NCI-H446 treated with DMSO at 0.1 percent for 48 hours (cell line): ENCODE results near the gene TMEM45A.
"Not testable (repeated sequence)": the region's sequence is repeated elsewhere in the genome, so short reads cannot be mapped to it uniquely, and the experiment has no call there.

Experiments used
- DNase-seq: peaks from one replicate; lab custom pipeline; 2025; lab: John Stamatoyannopoulos, UW

The TMEM45A gene

DNA sequence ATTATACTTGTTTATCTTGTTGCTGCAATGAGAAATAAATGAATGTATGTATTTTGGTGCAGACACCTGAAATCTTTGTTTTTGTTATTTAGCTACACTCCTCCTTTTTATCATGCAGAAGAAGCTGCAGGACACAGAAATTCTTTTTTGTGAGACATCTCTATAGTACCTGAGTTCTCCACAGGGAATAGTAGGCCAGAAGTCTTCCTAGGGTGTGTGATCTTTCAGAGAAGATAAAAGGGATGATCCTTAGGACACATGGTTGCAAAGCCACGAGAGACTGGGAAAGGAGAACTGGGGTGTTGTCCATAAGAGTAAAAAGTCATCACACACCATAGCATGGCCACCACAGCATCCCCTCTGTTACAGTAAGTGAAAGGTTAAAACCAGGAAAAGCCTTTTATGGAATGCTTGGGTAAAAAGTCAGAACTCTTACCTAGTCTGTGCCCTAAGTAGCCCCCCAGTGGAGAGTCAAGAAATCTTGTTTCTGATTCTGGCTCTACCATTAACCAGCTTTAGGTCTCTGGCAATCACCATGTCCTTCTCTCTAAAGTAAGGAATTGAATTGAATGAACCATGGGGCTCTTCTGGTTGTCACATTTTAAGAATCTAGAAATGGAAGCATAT lies 85.1 kb downstream of the TMEM45A start:
- no peak for DNase-seq

DNA sequence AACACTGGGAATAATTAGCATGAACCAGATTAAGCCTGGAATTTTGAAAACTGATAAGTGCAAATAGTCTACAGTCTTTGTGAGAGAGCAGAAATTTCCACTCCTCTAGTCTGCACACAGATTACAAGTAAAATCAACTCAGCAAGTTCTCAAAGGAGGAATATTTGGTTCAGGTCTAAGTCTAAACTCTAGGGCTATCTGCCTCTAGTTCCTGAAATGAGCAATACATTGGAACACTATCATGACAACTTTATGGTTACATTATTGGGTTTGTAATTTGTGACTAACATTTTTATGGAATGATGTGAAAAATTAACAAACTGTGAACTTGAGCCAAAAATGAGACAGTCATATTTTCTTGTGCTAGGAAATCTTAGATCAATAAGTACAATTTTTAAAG lies 86.2 kb downstream of the TMEM45A start:
- DNase-seq: no peak

DNA sequence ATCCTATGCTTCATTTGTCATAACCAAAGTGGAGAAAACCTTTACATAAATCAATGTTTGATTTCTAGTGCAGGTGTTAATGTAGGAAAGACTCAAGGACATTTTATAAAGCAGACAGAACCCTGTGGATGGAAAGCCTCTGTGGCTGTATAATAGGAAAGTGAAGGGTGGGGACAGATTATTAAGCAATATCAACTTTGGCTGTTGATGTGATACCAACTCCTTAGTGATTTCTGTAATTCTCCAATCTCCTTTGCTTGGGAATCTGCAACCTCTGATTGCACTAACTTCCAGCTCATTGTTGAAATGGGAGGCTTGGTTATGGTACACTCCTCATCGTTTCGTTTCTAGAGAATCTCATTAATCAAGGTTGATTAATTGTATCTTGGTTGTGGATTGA lies 87.7 kb downstream of the TMEM45A start:
- DNase-seq: no peak

DNA sequence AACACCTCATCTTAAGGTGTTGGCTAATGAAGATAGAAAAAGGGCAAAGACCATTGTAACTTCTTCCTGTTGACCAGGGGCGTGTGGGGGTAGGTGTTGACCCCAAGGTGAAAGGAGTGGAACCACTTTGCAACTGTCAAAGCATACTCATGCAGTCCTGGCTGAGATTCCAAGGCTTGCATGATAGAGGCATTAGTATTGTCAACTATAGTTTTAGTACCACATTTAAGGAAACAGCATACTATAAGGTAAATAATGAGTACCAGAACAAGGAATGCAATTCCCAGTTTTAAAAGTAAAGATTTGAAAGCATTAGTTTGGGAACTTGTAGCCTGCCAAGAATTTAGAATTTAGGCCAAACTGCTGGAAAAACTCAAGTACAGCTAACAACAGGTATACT lies 89.2 kb downstream of the TMEM45A start:
- no peak for DNase-seq

DNA sequence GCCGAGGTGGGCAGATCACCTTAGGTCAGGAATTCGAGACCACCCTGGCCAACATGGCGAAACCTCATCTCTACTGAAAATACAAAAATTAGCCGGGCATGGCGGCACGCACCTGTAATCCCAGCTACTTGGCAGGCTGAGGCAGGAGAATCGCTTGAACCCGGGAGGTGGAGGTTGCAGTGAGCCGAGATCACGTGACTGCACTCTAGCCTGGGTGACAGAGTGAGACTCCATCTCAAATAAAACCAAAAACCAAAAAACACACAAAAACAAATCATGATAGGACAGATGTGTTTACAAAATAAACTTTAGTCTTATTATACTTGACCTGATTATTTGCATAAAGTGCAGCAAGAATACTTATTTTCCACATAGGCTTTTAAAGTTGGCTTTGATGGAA lies 89.7 kb downstream of the TMEM45A start:
- DNase-seq: not testable (repeated sequence)

DNA sequence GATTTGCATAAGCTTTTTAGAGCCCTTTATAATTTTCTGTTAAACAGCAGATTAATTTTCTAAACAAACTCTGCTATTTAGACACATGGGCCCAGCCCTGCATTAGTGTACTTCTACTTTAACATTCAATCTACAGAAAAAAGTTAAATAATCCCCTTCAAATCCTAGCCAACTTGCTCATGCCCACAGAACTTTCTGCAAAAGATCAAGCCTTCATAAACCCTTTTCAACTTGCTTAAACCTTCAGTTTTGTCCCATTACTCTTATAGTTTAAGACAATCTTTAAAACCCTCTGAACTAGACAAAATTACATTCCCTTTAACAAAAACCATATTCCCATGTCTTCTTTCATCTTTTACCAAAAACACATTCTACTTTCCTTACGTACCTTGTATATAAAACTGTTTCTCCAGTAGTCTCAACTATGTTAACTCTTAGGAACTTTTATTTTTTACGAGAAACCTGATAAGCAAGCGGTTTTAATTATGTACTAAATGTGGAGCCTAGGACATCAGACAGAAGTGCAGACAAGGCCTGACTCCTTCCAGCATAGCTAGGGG lies 91.8 kb downstream of the TMEM45A start:
- no peak for DNase-seq

DNA sequence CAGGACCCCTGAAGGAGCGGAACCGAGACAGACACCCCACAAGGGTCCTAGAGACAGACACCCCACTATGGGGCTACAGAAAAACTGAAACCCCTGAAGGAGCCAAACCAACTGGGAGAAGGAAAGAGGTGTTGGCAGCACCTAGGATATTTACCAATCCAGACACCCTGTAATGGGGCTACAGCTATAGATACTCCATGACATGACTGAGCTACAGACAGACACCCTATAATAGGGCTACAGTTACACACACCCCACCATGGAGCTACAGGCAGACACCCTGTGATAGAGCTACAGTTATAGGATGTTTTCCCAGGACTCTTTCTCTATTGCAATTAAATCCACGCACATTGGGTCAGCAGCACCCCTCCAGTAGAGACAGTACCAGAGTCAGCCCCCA lies 94.4 kb downstream of the TMEM45A start:
- DNase-seq: no peak

DNA sequence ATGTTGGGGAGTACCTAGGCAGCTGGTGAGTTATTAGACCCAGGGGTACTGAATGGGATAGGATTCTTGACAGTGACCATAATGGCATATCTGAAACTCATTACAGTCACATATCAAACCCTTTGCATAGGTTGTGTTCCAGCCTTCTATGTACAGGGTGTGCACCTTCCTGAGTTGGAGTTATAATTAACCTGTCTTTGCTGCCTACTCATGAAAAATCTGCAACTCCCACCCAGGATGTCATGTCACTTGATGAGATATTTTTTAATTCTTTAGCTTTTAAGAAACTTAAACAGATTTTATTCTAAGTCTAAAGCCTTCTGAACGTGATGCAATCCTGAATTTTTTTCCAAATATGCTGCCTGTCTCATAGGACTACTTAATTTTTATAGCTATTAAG lies 95.8 kb downstream of the TMEM45A start:
- no peak for DNase-seq

DNA sequence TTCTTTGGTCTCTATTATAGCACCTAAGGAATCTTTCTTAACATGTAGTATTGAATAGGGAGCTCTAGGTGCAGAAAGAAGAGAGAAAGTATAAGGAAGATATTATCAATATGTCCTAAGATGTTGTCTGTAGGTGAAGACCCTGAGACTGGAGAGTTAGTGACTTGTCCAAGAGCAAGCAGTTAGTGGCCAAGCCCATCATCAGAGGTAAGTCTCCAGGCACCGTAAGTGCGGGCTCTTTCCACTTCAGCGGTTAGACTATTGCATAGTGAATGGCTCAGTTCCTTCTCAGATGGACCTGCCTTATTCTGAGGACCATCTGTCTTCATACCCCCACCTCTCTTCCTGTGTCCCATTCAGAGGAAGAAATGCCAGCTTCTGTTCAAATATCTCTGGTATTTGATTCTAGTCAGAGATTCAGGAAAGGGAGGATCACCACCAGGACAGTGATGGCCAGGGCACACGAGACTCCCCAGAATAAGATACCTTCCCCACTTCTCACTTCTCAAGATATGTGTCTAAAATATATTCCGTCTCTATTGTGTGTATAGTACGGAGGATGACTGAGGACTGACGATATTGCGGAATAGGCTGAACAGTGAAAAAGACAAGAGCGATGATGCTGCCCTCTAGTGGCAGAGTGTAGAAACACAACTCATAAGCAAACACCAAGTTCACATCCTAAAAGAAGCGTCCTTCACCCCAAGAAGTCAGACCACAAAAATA lies 97.9 kb downstream of the TMEM45A start:
- peak; percentile 8 for DNase-seq

DNA sequence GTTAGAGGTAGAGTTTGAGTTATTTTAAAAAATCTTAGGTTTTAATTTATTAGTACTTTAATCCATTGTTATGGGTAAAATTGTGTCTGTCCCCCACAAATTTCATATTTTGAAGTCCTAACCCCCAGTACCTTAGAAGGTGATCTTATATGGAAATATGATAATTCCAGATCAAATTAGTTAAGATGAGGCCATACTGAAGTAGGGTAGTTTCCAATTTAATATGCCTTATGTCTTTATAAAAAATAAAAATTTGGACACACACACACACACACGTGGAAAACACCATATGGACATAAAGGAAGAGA lies 98.4 kb downstream of the TMEM45A start:
- DNase-seq: no peak

DNA sequence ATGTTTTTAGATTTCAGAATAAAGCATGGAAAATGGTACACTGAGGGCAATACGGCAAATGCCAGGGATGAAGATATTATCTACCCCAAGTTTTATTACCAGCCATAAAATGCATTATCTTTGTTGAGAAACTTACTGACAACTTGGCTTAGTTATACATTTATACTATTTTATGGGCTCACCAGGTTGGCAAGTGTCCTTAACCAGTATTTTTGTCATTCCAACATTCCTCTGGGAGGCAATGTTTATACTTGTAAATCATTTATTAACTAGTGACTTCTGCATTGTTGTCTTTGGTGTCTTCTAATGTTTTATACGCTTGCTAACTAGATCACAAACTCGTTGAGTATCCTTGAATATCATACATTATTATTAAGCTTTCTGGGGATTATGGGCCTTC lies 99.0 kb downstream of the TMEM45A start:
- no peak for DNase-seq

DNA sequence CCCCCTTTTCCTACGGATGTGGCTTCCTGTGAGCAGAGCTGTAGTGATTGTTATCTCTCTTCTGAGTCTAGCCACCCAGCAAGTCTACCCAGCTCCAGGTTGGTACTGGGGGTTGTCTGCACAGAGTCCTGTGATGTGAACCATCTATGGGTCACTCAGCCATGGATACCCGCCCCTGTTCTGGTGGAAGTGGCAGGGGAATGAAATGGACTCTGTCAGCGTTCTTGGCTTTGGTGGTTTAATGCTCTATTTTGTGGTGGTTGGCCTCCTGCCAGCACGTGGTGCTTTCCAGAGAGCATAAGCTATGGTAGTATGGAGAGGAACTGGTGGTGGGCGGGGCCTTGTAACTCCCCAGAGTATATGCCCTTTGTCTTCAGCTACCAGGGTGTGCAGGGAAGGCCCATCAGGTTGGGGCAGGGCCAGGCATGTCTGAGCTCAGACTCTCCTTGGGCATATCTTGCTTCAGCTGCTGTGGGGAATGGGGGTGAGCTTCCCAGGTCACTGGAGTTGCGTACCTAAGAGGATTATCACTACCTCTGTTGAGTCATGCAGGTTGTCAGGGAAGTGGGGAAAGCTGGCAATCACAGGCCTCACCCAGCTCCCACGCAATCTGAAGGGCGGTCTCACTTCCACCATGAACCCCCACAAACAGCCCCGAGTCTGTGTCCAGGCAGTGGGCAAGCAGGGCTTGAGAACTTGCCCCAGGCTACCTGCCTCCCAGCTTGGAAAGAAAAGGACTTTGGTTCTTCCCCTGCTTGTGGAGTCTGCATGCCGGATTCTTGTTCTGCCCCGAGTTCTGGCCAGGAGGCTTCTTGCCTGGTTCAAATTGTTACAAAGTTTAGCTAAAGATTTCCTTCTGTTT lies 108.0 kb downstream of the TMEM45A start:
- no peak for DNase-seq

DNA sequence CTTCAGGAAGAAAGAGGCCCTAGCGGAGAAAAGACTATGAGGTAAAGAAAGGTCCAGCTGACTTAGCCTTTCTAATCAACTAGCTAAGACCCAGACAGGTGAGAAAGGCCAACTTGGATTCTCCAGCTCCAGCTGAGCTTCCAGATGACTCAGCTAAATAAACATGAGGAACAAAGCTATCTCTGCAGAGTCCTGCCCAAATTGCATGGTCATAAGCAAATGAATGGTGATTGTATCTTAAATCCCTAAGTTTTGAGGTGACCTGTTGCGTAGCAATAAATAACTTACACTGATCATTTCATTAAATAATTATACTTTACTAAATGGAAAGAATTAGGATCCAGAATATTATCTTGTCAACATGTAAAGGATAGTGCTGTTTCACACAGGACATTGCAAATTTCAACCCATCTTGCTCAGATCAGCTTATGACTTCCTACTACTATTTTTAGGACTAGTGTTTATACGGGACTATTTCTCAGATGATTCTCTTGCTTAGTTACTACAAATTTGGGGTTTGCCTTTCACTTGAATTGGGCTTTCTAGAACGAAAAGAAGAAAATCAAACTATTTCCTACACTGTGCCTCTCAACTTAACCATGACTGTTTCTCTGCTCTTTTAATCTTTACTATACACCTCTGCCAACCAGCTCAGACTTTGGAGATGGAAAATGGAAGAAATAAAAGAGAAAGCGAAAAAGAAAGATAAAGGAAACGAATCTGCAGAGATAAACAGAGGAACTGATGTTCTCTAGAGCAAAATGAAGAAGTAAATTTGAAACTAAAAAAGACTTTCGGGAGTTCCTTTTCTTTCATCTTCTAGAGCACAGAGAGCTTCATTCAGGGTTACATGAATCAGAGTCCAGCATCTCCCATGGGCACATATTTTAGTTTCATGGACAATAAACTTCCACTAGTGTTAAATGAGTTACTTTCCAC lies 110.4 kb downstream of the TMEM45A start:
- no peak for DNase-seq

DNA sequence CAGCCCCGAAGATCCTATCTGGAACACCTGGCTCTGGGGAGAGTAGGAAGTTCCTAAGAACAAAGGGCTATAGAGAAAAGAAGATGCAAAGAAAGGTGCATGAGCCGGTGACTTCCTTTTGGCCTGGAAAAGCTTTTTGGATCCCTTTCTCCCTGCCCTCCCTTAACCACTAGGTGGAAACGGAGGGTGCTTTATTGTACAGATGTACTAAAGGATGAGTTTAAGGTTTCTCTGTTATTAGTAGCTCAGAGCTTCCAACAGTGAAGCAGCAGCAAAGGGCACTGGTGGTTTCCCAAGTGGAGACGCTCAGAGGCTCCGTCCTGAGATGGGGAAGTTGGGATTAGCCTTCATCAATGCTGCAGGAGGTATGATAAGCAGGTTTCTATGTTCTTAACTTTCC lies 111.0 kb downstream of the TMEM45A start:
- DNase-seq: no peak

DNA sequence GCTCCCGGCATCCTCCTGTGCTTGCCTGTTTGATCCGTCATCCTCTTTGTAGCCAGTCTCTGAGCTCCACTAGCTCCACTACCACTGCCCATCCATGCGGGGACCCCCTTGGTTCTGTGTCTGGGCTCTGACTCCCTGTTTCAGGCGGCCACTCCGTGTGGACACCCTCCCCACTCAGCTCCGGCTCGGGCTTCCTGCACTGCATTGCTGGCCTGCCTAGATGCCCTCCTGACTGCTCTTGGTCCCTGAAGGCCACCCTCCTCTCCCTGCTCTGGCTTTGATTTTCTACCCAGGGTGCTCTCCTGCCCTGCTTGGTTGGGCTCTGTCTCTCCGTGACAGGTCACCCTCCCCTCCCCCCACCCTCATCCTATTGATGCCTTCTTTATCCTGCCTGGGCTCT lies 112.9 kb downstream of the TMEM45A start:
- no peak for DNase-seq

DNA sequence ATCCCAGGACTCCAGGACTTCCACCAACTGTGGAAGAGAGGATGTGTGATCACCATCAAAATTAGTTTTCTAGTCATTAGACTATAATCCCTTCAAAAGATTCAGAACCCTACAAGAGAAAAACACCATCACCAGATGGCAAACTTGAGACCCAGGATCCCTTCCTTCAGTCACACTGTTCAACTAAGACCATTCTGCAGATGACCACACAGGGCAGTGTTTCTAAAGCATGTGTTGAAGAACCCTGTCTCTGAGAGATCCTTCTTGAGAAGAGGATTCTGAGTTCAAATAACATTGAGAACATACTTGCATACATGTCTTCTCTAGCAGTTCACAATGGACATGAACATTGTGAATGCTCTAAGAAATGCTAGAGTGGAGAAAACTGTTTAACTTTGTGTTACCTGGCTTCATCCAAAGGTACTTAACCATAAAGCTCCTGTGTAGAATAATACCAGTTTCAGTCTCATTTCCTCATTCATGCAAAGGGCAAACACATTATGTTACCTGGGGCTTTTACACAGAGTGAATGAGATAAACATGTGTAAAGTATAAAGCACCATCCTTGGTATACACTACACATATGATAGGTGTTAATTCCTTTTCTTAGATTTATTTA lies 114.6 kb downstream of the TMEM45A start:
- no peak for DNase-seq

DNA sequence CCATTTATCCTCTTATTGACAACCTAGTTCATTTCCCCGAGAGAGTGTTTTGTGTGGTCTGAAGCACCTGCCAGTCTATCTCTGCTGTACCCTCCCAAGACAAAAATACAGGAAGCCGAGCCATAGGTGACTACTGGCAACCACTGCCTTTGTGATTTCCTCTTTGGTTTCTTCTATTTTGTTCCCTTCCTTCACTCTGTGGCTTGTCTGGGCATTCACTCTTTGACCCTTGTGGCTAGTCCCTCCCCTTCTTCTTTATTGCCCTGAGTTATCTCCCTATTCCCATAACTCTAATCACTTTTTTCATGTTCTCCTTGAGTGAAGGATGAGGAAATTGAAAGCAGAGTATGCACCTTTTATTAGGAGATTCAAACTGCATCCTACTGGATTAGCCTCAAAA lies 116.9 kb downstream of the TMEM45A start, which contains the start of gene ADGRG7:
TSS of gene ADGRG7 (plus strand) at position 297 of the 400 bp plus-strand sequence. CDS start 256 bp downstream, outside the sequence.
- no peak for DNase-seq

DNA sequence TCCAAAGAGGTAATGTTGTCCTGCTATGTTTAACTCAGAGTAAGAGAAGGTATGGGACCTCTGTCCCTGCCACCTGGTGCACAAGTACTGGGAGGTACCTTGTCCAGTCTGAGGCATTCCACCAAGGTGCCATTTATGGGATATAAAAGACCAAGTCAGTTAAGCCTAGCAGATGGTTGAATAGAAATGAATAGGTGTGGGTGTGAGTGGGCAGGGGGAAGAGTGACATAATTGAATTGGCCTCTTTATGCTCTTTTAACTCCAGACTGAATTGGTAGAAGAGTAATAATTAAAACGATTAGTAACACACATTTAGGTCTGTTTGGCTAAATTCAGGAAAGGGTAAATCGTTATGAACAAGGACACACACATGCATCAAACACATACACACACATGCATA lies 117.5 kb downstream of the TMEM45A start:
- DNase-seq: no peak

DNA sequence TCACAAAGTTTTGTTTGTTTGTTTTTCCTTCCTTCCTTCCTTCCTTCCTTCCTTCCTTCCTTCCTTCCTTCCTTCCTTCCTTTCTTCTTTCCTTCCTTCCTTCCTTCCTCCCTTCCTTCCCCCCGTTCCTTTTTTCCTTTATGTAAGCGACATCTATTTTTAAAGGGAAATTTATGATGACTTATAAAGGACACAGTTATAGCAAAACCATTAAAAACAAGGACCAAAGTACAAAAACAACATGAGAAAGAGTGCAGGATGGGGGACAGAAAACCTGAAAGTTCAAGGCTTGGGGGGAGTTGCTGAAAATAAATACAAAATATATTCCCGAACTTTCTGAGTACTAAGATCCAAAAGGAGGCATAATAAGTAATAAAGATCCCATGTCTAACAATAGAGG lies 118.8 kb downstream of the TMEM45A start:
- DNase-seq: no peak

DNA sequence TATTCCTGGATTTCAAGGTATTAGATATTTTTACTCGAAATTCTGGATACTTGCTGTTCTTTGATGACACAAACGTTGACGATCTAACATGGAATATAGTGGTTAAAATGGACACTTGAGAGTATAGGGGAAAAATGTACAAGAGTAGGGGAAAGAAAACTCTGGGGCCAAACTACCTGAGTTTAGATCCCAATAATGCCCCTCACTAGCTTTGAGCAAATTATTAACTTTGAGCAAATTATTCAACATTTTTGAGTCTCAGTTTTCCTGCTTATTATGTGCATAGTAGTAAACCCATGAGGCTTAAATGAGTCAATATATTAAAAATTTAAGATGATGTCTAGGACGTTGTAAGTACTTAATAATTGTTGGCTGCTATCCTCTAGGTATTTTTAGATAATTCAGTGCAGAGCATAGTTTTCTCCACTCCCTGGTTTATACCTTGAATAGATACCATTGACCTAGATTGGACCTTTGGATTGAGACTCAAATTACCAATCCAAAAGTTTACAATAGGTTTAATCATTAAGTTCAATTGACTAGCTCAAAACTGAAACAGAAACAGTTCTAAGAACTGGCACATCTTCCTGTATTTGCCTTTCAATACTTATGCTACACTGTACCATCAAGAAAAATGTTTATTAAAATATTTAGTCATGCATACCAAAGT lies 121.4 kb downstream of the TMEM45A start:
- DNase-seq: no peak

DNA sequence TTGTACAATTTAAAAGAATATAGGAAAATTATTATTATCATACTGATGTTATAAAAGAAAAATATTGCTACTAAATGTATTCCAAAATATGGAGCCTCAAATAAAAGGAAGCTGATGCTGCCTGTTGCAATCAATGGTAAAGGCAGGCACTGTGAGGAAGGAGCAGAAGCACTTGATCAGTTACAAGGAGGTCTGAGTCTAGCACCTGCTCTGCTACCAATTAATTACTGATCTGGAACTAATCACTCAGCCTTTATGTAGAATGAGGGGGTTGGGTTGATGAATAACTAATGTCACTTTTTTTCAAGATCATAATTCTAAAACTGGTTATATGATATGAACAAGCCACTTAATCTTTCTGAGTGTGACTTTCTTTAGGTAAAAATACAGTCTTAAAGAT lies 122.5 kb downstream of the TMEM45A start:
- DNase-seq: no peak
